KMS-11 (cell line): ENCODE data around the gene CDK4.
"Not testable (repeated sequence)": the region's sequence is repeated elsewhere in the genome, so short reads cannot be mapped to it uniquely, and the experiment has no call there.

Experiments used
- H2AFZ ChIP-seq: fragments of 200-600 bp; sonication (generic); 2 replicates; pipeline ENCODE4 v1.6.1; 2016; ENCODE audit warnings: antibody characterized with exemption, mixed run types, low read depth
- H3K27ac ChIP-seq: fragments of 200-600 bp; sonication (generic); 2 replicates; pipeline ENCODE4 v1.6.1; 2016; ENCODE audit warnings: mild to moderate bottlenecking, mixed run types
- H3K27me3 ChIP-seq: fragments of 200-600 bp; sonication (generic); 2 replicates; pipeline ENCODE4 v1.6.1; 2017; ENCODE audit warnings: mild to moderate bottlenecking, low read depth, mixed run types, moderate library complexity; ENCODE audit not compliant: insufficient read depth
- H3K36me3 ChIP-seq: fragments of 200-600 bp; sonication (generic); 2 replicates; pipeline ENCODE4 v1.6.1; 2017; ENCODE audit warnings: mild to moderate bottlenecking, mixed run types; ENCODE audit not compliant: insufficient read depth
- H3K4me1 ChIP-seq: fragments of 200-600 bp; sonication (generic); 2 replicates; pipeline ENCODE4 v1.6.1; 2016; ENCODE audit warnings: mild to moderate bottlenecking, low read depth, mixed run types; ENCODE audit not compliant: poor library complexity, severe bottlenecking
- H3K4me2 ChIP-seq: fragments of 200-600 bp; sonication (generic); 2 replicates; pipeline ENCODE4 v1.7.0; 2016; ENCODE audit warnings: mild to moderate bottlenecking, mixed run types
- H3K4me3 ChIP-seq: fragments of 200-600 bp; sonication (generic); IDR thresholded peaks from 2 replicates; pipeline ENCODE4 v1.6.1; 2017; ENCODE audit warnings: low read depth, low read length, mixed read lengths; ENCODE audit not compliant: insufficient read depth
- H3K79me2 ChIP-seq: fragments of 200-600 bp; sonication (generic); 2 replicates; pipeline ENCODE4 v1.6.1; 2016; ENCODE audit warnings: low read depth, mixed run types; ENCODE audit not compliant: insufficient read depth
- H3K9ac ChIP-seq: fragments of 200-600 bp; sonication (generic); 2 replicates; pipeline ENCODE4 v1.6.1; 2016; ENCODE audit warnings: mild to moderate bottlenecking, mixed run types
- H4K20me1 ChIP-seq: fragments of 200-600 bp; sonication (generic); 2 replicates; pipeline ENCODE4 v1.6.1; 2016; ENCODE audit warnings: mild to moderate bottlenecking, mixed run types; ENCODE audit not compliant: insufficient read depth
- CTCF ChIP-seq: fragments of 200-600 bp; sonication (generic); conservative IDR thresholded peaks from 2 replicates; pipeline ENCODE4 v1.6.1; 2017; ENCODE audit warnings: low read depth, mild to moderate bottlenecking, antibody characterized with exemption, low read length, moderate library complexity, mixed read lengths

CDK4 gene

GRCh38 chr12:57716305-57716704 is 35.8 kb downstream of the CDK4 start:
- Histone ChIP-seq H3K9ac (no peak overlapping the region), H3K27ac (no peak overlapping the region), H3K27me3 (no peaks in the 10 kb centered on the region), H3K4me2 (no peak overlapping the region), H2AFZ (no peak overlapping the region), H3K79me2 (no peaks in the 10 kb centered on the region), H3K36me3 (peaks cover 9% of the 10 kb centered on the region; the same call in 1 of the 2 replicates), H4K20me1 (no peaks in the 10 kb centered on the region), H3K4me3 (no peak overlapping the region), H3K4me1 (no peaks in the 10 kb centered on the region)
- no peak for TF ChIP-seq CTCF

- no peak overlapping the region for H3K9ac ChIP-seq
- H3K79me2 ChIP-seq: no peaks in the 10 kb centered on the region
- no peak overlapping the region for H3K4me2 ChIP-seq
- no peaks in the 10 kb centered on the region for H4K20me1 ChIP-seq
- no peak overlapping the region for H3K27ac ChIP-seq
- H3K4me3 ChIP-seq: no peak overlapping the region
- peaks cover 9% of the 10 kb centered on the region; the same call in 1 of the 2 replicates for H3K36me3 ChIP-seq
- H3K4me1 ChIP-seq: no peaks in the 10 kb centered on the region
- no peak for TF ChIP-seq CTCF
- H3K27me3 ChIP-seq: no peaks in the 10 kb centered on the region
- H2AFZ ChIP-seq: no peak overlapping the region
Measured at GRCh38 chr12:57715786-57716185, 36.3 kb downstream of the CDK4 start.

GRCh38 chr12:57715036-57715748 is 36.9 kb downstream of the CDK4 start:
- not testable (repeated sequence) for H3K27ac ChIP-seq, H3K4me1 ChIP-seq, H3K79me2 ChIP-seq, H2AFZ ChIP-seq, H3K4me3 ChIP-seq, H4K20me1 ChIP-seq, H3K36me3 ChIP-seq, H3K9ac ChIP-seq, H3K27me3 ChIP-seq, H3K4me2 ChIP-seq

- Histone ChIP-seq H3K27me3 (no peaks in the 10 kb centered on the region), H3K4me1 (no peaks in the 10 kb centered on the region), H3K36me3 (peaks cover 3% of the 10 kb centered on the region; the same call in 1 of the 2 replicates), H3K4me3 (no peak overlapping the region), H3K4me2 (no peak overlapping the region), H4K20me1 (no peaks in the 10 kb centered on the region), H3K27ac (no peak overlapping the region), H2AFZ (no peak overlapping the region), H3K79me2 (no peaks in the 10 kb centered on the region), H3K9ac (no peak overlapping the region)
- no peak for TF ChIP-seq CTCF
Measured at GRCh38 chr12:57713209-57713608, 38.9 kb downstream of the CDK4 start.

- no peaks in the 10 kb centered on the region for H3K4me1 ChIP-seq
- H3K27me3 ChIP-seq: no peaks in the 10 kb centered on the region
- no peaks in the 10 kb centered on the region; the same call in 1 of the 2 replicates for H3K36me3 ChIP-seq
- H3K4me2 ChIP-seq: no peak overlapping the region
- no peak overlapping the region for H3K4me3 ChIP-seq
- no peak for TF ChIP-seq CTCF
- H4K20me1 ChIP-seq: no peaks in the 10 kb centered on the region
- no peaks in the 10 kb centered on the region for H3K79me2 ChIP-seq
- no peak overlapping the region for H2AFZ ChIP-seq
- H3K27ac ChIP-seq: no peak overlapping the region
- no peak overlapping the region for H3K9ac ChIP-seq
Measured at GRCh38 chr12:57712701-57713100, 39.4 kb downstream of the CDK4 start.
